ENCODE data around the gene OR7A5.
"Not testable (repeated sequence)": the region's sequence is repeated elsewhere in the genome, so short reads cannot be mapped to it uniquely, and the experiment has no call there.

Gene OR7A5

DNA sequence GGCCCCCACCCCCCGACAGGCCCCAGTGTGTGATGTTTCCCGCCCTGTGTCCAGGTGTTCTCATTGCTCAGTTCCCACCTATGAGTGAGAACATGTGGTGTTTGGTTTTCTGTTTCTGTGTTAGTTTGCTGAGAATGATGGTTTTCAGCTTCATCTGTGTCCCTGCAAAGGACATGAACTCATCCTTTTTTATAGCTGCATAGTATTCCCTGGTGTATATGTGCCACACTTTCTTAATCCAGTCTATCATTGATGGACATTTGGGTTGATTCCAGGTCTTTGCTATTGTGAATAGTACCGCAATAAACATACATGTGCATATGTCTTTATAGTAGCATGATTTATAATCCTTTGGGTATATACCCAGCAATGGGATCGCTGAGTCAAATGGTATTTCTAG lies 57.3 kb downstream of the OR7A5 start:
- not testable (repeated sequence) for H3K36me3 ChIP-seq (ENCODE audit: control insufficient read depth, insufficient read depth, low read length); H3K27ac ChIP-seq (ENCODE audit: insufficient read depth, low read depth, low read length, poor library complexity, severe bottlenecking); H3K9me3 ChIP-seq (ENCODE audit: control insufficient read depth, low read length); H3K4me1 ChIP-seq (ENCODE audit: control insufficient read depth, insufficient read depth, low read length); H3K4me3 ChIP-seq (ENCODE audit: insufficient read depth, low read depth, low read length); H3K27me3 ChIP-seq (ENCODE audit: control insufficient read depth, insufficient read depth, low read length, poor library complexity, severe bottlenecking)
- 73 to 91% methylated on average over 1 to 2 of the region's 4 CpGs for WGBS, 2 experiments
